GM19025 (cell line): ENCODE data around the gene COX14.

Experiments used
- ATAC-seq: cut with Tn5 transposase; IDR thresholded peaks from one replicate; pipeline ENCODE4 v1.9.1; 2021; ENCODE audit warnings: mild to moderate bottlenecking, low read depth, moderate library complexity; ENCODE audit not compliant: unreplicated experiment

Gene COX14

DNA sequence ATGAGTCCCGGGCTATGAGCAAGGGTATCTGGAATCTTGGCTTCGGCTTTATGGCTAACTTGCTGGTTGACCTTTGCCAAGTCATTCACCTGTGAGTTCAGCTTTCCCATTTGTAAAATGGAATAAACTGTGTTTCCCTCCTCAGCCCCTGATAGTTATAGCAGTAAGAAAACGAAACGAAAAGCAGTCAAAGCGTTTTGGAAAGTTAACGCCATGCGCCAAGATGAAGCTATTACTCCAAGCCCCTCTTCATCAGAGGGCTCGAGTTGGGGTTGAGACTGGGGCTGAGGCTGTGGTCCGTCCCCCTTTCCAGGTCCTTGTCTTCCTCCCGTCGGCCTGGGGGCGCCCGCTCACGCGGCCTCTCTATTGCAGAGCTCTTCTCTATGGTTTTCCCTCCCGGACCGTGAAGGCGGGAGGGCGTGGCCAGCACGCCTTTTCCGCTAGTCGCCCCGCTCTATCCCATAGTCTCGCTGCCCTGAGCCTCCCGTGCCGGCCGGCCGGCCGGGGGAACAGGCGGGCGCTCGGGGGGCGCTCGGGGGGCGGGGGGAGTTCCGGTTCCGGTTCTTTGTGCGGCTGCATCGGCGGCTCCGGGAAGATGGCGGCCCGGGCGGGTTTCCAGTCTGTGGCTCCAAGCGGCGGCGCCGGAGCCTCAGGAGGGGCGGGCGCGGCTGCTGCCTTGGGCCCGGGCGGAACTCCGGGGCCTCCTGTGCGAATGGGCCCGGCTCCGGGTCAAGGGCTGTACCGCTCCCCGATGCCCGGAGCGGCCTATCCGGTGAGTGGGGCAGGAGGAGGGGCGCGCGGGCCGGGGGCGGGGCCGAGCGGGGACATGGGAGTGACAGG lies 27.0 kb upstream of the COX14 start, which contains the start of gene SMARCD1:
Gene SMARCD1 (plus strand): TSS at position 568 of the 840 bp plus-strand sequence. CDS start 28 bp downstream, at position 596.
- ATAC-seq, result peak; percentile 90

DNA sequence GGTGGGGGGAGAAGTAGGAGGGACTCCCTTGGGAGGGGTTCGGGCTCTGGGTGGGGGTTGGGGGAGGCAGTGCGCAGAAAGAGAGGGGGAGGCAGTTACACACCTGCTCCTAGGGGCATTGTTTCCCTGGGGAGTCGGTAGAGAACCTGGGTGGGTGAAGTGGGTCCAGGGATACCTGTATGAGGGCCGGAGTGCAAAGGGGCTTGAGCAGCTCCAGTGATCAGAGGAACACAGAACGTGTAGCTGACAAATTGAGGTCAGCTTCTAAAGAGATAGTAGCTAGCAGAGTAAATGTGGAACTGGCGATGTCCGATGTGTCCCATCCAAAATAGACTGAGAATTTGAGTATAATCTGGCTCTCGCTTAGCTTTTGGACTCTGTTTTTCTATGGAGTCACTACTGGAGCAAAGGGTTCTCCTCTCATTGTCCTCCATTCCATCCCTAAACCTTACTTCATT lies 26.4 kb upstream of the COX14 start:
- no peak for ATAC-seq

DNA sequence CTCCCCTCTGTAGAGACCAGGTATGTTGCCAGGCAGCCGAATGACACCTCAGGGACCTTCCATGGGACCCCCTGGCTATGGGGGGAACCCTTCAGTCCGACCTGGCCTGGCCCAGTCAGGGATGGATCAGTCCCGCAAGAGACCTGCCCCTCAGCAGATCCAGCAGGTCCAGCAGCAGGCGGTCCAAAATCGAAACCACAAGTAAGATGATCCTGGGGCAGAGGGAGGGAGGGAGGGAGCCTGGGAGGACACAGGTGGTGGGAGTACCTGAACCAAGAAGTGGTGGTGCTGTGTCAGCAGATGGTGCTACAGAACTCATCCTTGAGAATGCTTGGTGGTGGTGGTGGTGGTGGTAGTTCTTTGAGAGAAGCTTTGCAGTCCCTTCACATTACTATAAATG lies 25.9 kb upstream of the COX14 start:
- no peak for ATAC-seq

DNA sequence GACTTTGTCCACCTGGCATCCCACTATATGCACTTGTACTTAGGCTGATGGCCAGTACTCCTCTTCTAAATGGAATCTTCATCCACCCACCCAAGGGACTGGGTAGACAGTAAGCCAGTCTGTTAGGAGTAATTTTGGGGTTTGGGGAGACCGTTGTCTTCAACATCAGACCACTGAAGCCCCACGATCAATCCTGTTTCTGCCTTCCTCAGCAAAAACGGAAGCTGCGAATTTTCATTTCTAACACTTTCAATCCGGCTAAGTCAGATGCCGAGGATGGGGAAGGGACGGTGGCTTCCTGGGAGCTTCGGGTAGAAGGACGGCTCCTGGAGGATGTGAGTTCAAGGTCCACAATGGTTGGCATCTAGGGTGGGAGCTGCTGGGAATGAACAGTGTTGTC lies 24.9 kb upstream of the COX14 start:
- ATAC-seq, result no peak

DNA sequence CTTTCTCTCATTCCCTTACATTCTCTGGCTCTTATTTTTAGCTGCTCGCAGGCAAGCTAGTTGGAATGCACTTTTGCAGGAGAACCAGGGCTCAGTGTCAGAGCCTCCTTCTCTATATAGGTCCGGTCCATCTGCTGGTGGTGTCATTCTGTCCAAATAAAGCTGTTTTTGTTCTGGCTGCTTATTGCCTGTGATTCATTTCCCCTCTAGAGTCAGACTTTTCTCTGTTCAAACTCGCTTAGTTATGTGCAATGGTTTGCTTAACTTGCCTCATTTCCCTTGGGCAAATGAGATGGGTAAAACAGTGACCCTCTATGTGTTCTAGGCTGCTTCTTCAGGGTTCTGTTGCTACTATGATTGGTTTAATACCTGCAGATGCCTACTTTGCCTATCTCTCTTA lies 24.0 kb upstream of the COX14 start:
- ATAC-seq, result no peak

DNA sequence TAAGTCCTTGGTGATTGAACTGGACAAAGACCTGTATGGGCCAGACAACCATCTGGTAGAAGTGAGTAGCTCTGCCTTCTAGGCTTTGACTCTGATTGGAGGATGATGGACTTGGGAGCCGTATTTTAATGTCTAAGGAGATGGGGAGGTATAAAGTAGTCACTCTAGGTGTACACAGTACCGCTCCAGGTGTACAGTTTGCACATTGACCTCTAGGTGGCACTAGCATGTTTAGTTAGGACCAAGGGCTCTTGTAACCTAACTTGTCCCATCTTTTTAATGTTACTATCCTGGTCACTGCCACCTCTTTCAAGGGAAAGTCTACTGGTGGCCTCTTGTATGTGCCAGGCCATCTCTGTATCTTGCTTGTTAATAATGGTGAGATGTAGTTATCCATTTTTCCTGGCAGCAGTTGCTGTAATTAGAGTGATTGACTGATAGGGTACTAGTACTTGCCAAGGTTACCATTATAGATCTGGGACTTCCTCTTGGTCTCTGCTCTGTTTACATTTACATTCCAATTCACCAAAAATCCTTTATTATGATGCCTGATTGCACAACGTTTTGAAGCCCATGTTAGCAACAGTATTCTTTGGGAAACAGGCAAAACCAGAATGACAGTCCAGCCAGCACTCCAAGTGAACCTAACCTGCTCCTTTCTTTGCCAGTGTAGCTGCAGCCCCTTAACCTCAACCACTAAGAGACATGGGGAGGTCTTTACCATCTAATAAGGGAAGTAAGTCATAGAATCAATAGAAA lies 23.3 kb upstream of the COX14 start:
- ATAC-seq, result no peak

DNA sequence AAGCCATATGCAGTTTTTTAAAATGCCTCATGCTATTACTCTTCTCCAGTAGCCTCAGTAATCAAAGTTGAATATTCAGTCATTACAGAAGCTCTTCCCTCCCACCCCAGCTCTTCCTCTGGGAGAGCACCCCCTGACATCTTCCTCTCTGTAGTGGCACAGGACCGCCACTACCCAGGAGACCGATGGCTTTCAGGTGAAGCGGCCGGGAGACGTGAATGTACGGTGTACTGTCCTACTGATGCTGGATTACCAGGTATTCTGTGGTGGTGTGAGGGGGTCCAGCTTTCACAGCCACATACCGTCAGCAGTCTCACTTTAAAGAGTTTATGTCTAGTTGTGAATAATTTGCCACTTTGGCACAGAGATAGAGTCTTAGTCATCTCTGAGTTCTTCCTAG lies 22.3 kb upstream of the COX14 start:
- no peak for ATAC-seq

DNA sequence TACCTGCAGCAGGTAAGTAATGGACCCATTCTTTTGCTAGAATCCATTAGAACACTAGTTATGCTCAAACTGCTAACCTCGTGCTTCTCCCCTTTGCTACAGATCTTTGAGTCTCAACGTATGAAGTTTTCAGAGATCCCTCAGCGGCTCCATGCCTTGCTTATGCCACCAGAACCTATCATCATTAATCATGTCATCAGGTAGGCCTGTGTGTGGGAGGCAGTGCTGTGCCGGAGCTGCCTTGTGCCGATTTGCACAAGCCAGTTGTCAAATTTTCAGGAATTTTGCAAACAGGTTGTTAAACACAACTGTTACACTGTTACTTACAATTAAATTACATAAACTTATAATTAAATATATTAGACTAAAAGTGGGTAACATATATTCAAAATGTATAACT lies 21.6 kb upstream of the COX14 start:
- no peak for ATAC-seq

DNA sequence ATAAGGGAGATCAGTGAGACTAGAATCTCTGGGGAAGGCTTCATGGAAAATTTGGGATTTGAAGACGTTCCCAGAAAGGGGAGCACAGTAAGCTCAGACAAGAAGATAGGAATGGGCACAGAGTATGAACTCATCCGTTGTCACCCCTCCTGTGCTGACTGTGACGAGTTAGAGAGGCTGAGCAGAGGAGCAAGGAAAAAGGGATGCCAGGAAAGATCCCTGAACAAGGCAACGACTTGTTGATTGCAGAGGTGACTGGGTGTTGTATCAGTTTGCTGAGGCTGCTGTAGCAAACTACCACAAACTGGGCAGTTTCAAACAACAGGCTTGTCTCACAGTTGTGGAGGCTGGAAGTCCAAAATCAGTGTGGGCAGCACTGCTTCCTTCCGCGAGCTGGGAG lies 14.1 kb upstream of the COX14 start:
- no peak for ATAC-seq

DNA sequence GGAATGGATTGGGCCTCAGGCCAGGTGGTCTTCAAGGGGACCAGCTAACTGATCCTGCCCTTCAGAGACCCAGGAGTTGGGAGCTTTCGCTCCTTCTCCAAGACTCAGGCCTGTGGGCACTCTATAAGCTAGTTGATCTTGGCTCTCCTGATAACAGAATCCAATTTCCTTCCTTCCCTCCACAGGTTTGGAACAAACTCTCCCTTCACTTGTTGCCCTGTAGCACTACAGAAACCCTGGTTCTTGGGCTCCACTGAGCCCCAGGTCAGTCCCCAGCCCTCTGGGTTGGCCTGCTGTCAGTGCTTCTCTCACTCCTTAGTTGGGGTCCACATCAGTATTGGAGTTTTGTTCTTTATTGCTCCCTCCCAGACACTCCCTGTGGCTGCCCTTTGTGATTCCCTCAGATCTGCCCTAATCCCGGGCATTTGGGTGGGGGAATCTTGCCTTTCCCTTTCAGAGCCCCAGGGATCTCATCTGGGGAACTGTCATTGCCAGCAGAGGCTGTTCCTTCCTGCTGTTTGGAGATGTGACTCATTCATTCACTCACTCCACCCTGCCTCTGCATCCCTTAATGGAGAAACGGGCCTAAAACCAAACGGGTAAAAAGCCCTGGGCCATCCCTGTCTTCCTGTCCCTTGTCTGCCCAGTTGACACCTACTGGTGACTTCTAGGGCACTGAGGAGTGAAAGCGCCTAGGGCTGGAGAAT lies 12.6 kb upstream of the COX14 start:
- ATAC-seq, result no peak

DNA sequence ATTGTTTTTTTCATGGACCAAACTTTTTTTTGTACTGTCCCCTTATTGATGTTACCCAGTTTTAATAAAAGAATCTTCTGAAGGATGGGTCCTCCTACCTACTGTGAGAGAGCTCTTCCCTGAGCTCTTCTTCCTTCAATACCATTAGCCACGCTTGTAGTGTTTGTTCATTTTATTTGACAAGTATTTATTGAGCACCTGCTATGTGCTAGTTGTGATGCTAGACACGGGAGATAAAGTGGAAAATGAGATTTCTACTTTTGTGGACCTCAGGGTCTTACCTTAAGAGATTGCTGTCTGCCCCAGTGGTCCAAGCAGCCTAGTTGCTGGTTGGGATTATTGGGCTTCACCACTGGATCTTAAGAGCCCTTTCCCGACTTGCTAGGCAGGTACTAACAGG lies 11.5 kb upstream of the COX14 start:
- ATAC-seq, result no peak

DNA sequence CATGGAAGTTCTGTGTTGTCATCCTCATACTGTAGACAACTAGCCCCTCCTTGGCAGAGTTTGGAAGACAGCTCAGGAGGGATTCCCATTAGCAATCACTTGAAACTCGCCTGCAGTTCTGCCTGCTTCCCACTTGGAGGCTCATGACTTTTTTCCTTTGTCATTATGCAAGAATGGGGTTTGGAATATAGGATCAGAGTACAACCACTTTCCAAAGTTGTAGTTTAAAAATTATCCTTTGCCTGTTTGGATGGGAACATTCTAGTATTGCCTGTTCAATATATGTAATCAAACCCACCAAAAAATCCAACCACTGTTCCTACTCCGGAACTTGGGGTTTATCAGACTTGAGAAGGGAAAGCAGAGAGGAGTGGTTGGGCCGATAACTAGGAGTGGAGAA lies 10.4 kb upstream of the COX14 start:
- no peak for ATAC-seq

DNA sequence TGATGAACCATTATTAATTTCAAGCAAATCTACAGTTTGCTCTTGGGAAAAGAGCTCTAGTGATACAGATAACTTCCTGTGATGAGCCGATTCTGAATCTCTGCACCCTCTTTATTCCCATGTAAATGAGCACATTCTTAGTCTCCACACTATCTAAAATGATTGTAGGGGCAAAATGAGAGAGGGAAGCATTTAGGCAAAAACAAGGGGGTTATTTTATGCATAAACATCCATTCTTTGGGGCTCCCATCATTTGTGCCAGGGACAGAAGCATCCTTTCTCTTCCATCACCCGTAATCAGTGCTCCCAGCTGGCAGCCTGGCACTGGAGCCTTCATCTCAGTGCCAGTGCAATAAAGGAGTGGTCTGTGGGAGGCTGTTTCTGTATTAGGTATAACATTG lies 9.9 kb upstream of the COX14 start:
- no peak for ATAC-seq

DNA sequence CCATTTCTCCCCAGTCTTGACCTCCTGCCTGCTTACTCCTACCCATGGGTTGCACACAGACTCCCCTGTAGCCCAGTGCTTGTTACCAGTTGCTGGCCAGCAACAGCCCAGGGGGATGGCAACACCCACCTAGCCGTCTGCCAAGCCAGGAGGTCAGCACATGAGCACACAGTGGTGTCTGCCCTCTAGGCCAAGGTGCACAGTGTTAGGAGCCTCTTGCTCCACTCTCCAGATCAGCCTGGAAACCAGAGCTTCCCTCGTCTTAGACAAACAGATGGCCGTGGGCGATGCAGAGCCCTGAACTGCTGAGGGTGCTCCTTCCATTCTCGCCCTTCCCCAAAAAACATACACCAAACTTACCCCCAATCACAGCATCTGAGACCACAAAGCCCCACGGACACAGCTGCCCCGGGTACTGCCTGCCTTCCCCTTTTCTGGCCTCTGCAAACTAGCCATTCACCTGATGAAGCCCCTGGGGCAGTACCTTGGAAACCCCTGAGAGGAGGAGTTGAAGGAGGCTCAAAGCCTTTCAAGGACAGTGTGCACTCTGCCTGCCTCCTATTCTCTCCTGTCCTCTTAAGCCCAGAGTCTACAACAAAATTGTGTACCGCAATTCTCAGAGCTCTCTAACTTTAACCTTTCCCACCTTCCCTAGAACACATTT lies 9.3 kb upstream of the COX14 start:
- no peak for ATAC-seq

DNA sequence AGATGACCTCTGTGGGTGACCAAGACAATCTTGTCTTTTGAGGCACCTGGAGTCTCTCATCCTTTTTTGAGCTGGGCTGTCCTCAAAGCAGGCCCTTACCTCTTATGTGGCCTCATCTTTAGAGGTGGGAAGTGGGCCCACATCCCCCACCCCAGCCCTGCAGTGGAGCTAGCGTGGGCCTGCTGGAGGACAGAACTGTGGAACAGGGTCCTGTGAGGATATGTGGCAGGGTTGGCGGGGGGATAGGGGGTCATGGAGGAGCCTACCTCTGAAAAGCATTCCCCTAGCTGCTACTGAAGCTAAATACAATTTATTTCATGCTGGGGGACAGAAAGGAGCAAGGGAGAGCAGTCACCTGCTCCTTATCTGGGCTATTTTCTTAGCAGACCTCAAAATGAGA lies 8.7 kb upstream of the COX14 start:
- ATAC-seq, result no peak

DNA sequence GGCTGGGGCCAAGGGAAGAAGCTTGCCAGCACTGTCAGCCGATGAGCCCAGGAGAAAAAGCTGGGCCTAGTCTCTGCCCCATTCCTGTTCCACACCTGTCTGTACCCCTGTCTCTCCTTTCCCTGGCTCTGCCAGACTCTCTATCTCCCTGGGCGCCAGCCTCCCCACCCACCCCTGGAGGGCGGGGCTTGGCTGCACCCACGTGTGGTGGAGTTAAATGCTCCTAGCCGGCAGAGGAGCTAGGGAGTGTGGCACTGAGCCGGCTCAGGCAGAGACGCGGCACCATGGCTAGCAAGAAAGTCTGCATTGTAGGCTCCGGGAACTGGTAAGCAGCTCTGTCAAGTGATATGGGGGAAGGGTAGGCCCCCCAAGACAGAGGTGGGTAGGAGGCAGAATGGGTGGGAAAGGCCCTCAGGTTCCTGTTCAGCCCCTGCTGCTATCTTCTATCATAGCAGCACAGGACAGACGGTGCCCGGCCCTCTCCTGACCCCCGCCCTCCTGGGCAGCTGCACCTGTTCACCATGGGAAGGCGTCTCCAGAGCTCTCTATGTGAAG lies 8.2 kb upstream of the COX14 start, which contains the start of gene GPD1:
Gene GPD1 (plus strand): TSS at position 242 of the 555 bp plus-strand sequence. CDS start 43 bp downstream, at position 285.
- ATAC-seq, result no peak

DNA sequence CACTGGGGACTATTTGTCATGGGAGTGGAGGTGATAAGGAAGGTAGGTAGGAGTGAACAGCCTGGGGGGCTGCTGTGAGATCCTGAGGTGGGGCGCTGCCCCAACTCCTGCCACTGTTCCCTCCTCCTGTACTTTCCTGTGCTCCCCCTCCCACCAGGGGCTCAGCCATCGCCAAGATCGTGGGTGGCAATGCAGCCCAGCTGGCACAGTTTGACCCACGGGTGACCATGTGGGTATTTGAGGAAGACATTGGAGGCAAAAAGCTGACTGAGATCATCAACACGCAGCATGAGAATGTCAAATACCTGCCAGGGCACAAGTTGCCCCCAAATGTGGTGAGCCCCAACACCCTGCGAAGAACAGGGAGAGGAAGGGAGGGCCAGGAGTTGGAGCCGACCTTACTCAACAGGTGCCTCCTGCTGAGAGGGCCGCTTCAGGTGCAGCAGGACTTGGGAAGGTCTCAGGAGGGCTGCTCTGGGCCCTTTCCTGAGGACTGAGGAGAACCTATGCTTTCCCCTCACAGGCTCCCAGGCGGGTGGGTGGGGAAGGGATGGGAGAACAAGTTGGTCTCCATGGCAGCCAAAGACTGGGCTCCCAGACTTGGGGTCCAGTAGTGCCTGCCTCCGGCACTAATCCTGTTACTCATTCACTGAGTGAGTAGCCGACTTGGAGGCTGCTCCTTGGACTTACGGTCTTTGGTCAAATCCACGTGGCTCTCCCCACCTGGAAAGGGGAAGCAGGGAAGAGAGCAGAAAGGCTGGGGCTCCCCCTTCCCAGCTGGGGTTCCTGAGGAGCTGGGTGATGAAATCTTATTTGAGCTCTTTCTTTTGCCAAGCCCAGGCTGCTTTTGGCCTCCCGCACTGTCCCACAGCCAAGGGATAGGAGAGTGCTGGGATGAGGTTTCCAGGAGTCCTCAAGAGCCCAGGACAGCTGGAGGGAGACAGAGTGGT lies 7.3 kb upstream of the COX14 start:
- no peak for ATAC-seq

DNA sequence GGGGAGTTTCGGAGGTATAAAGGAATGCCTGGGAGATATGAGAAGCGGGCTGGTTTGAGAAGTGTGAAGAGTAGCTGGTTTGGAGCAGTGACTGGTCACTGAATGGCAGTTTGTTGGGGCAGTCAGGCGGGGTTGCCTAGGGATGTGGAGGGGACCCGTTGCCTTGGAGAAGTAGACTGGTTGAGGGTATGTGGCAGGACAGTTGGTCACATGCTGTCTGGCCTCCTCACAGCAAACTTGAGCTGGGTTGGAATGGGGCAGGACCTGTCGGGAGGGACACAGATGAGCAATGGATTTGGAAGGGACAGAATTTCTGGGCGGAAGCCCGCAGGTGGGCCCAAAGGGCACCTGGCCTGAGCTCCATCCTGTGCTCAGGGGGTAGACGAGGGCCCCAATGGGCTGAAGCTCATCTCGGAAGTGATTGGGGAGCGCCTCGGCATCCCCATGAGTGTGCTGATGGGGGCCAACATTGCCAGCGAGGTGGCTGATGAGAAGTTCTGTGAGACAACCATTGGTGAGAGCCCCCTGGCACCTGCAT lies 6.1 kb upstream of the COX14 start:
- ATAC-seq, result no peak

DNA sequence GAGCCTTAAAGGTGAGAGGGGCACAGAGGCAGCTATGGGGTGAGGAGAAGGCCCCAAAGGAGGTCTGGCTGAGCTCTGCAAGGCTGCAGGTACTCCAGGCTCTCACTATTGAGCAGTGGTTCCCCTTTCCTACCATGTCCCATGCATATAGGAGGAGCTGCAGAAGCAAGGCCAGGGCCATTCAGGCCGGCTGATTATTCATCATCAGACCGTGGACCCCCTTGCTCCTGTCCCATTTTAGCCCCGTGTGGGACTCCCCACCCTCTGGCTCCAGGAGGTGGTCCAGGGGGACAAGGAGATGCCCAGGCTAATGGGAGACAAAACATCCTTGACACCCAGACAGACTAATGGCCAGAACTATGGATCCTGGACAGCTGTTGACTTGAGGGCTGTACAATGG lies 5.1 kb upstream of the COX14 start:
- no peak for ATAC-seq
